ENCODE results near the gene FAM216B. TPM values are rescaled to one million over a fixed set of nuclear protein-coding genes. Genes with fewer than 3 reads are reported as not detected.

FAM216B gene
- total and polyA plus RNA-seq, 2 donors (not counting 1 experiment from before 2014, with no cell fraction given): under 0.01 TPM; not detected in 1

DNA sequence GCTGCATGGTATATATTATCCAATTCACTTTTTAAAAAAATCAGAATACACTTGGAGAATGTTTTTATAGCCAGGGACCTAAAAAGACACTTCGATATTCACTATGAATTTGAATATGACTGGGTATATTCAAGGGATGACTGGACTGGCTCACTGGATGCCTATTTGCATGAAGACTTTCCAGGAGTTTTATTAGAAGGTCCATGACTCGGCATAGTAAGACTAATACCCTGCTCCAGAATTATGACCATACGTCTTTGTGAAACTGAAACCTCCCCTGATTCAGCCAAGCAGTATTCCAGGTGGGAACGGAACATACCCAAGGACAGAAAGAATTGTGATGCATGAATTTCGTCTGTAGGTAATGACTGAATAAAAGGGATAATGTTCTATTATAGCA, 3.9 kb upstream of the FAM216B start:
- no peak overlapping the region for H2AFZ ChIP-seq (ENCODE audit: low read length)
- H3K27ac ChIP-seq (ENCODE audit: insufficient read depth, low read length): no peak overlapping the region
- no peaks in the 10 kb centered on the region for H3K79me2 ChIP-seq (ENCODE audit: control insufficient read depth, insufficient read depth, low read length)
- no peaks in the 10 kb centered on the region for H3K27me3 ChIP-seq (ENCODE audit: control insufficient read depth, insufficient read depth, low read length)
- H3K4me2 ChIP-seq (ENCODE audit: extremely low read depth, insufficient read depth, low read length): no peak overlapping the region
- no peak overlapping the region for H3K4me3 ChIP-seq (replicated peaks in 1 of 4; ENCODE audit: control extremely low read depth in 1 of 4, insufficient read depth in 1 of 4, low read depth in 3 of 4, low read length in 4 of 4)
- no peaks in the 10 kb centered on the region for H3K4me1 ChIP-seq (ENCODE audit: control insufficient read depth, extremely low read depth, insufficient read depth, low read length)
- H3K36me3 ChIP-seq (ENCODE audit: control insufficient read depth, insufficient read depth, low read length): no peaks in the 10 kb centered on the region
- TF ChIP-seq EZH2 (IDR thresholded peaks at IDR 0.05; ENCODE audit: low read length, missing control alignments) (no peak), CTCF (conservative IDR thresholded peaks at IDR 0.05 in 1 of 2, IDR thresholded peaks at IDR 0.05 in 1 of 2; ENCODE audit: low read depth in 1 of 2, low read length in 2 of 2) (no peak)
- no peak overlapping the region for H3K9ac ChIP-seq (ENCODE audit: insufficient read depth, low read length)
- DNase-seq (ENCODE audit: low read depth in 2 of 2): no peak
- H3K9me3 ChIP-seq (ENCODE audit: control insufficient read depth, insufficient read depth, low read depth, low read length): no peaks in the 10 kb centered on the region
- H4K20me1 ChIP-seq (ENCODE audit: control insufficient read depth, extremely low read depth, insufficient read depth, low read length): no peaks in the 10 kb centered on the region

DNA sequence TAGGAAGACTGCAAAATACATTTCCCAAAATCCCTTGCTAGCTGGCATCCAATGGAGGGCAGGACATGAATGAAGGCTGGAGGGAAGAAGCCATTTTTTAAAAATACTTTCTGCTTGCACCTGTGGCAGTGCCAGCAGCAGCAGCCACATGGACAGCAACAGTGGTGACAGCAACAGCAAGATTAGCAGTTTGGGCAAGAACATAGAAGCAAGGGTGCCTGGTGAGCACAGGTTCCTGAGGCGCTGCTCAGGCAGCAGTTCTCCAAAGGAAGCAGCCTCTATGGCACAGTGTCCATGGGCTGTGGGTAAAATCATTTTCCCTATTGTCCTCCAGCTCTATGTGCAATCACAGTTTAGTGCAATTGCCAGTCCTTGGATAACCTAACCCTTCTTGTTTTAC, 1.3 kb upstream of the FAM216B start:
- no peaks in the 10 kb centered on the region for H3K79me2 ChIP-seq (ENCODE audit: control insufficient read depth, insufficient read depth, low read length)
- no peak overlapping the region for H2AFZ ChIP-seq (ENCODE audit: low read length)
- H3K27ac ChIP-seq (ENCODE audit: insufficient read depth, low read length): no peak overlapping the region
- TF ChIP-seq EZH2 (IDR thresholded peaks at IDR 0.05; ENCODE audit: low read length, missing control alignments) (no peak), CTCF (conservative IDR thresholded peaks at IDR 0.05 in 1 of 2, IDR thresholded peaks at IDR 0.05 in 1 of 2; ENCODE audit: low read depth in 1 of 2, low read length in 2 of 2) (no peak)
- H3K9me3 ChIP-seq (ENCODE audit: control insufficient read depth, insufficient read depth, low read depth, low read length): no peaks in the 10 kb centered on the region
- H3K36me3 ChIP-seq (ENCODE audit: control insufficient read depth, insufficient read depth, low read length): no peaks in the 10 kb centered on the region
- H3K27me3 ChIP-seq (ENCODE audit: control insufficient read depth, insufficient read depth, low read length): no peaks in the 10 kb centered on the region
- no peaks in the 10 kb centered on the region for H3K4me1 ChIP-seq (ENCODE audit: control insufficient read depth, extremely low read depth, insufficient read depth, low read length)
- H3K4me3 ChIP-seq (replicated peaks in 1 of 4; ENCODE audit: control extremely low read depth in 1 of 4, insufficient read depth in 1 of 4, low read depth in 3 of 4, low read length in 4 of 4): no peak overlapping the region
- no peaks in the 10 kb centered on the region for H4K20me1 ChIP-seq (ENCODE audit: control insufficient read depth, extremely low read depth, insufficient read depth, low read length)
- H3K4me2 ChIP-seq (ENCODE audit: extremely low read depth, insufficient read depth, low read length): no peak overlapping the region
- no peak for DNase-seq (ENCODE audit: low read depth in 2 of 2)
- no peak overlapping the region for H3K9ac ChIP-seq (ENCODE audit: insufficient read depth, low read length)

GRCh38 chr13:42786715-42787114, 5.3 kb downstream of the FAM216B start:
- no peak overlapping the region for H3K27ac ChIP-seq (ENCODE audit: insufficient read depth, low read length)
- DNase-seq (ENCODE audit: low read depth in 2 of 2): no peak
- H3K27me3 ChIP-seq (ENCODE audit: control insufficient read depth, insufficient read depth, low read length): no peaks in the 10 kb centered on the region
- H3K36me3 ChIP-seq (ENCODE audit: control insufficient read depth, insufficient read depth, low read length): no peaks in the 10 kb centered on the region
- no peak overlapping the region for H2AFZ ChIP-seq (ENCODE audit: low read length)
- no peaks in the 10 kb centered on the region for H4K20me1 ChIP-seq (ENCODE audit: control insufficient read depth, extremely low read depth, insufficient read depth, low read length)
- H3K4me3 ChIP-seq (replicated peaks in 1 of 4; ENCODE audit: control extremely low read depth in 1 of 4, insufficient read depth in 1 of 4, low read depth in 3 of 4, low read length in 4 of 4): no peak overlapping the region
- no peak overlapping the region for H3K4me2 ChIP-seq (ENCODE audit: extremely low read depth, insufficient read depth, low read length)
- no peaks in the 10 kb centered on the region for H3K4me1 ChIP-seq (ENCODE audit: control insufficient read depth, extremely low read depth, insufficient read depth, low read length)
- TF ChIP-seq CTCF (conservative IDR thresholded peaks at IDR 0.05 in 1 of 2, IDR thresholded peaks at IDR 0.05 in 1 of 2; ENCODE audit: low read depth in 1 of 2, low read length in 2 of 2) (no peak), EZH2 (IDR thresholded peaks at IDR 0.05; ENCODE audit: low read length, missing control alignments) (no peak)
- H3K79me2 ChIP-seq (ENCODE audit: control insufficient read depth, insufficient read depth, low read length): no peaks in the 10 kb centered on the region
- no peaks in the 10 kb centered on the region for H3K9me3 ChIP-seq (ENCODE audit: control insufficient read depth, insufficient read depth, low read depth, low read length)
- no peak overlapping the region for H3K9ac ChIP-seq (ENCODE audit: insufficient read depth, low read length)

Data from fibroblast of lung (primary cell).